ENCODE results near the gene PRTFDC1.

The PRTFDC1 gene

DNA sequence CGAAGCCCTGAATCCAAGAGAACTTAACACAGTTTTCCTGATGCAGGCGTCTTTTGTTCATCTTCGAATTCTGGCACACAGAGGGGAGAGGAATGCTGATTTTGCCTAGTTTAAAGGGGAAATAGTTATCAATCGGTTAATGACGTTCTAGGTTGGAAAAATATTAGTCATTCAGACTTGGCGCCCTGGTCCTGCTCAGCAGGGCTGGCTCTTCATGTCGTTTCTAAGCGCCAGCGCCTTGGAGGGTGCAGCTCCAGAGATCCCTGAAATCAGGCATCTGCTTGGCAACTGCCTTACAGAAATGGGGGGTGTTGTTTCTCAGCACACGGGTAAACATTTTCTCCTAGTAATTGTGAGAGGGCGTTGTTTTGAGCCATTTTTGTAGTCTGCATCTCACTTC, 1.3 kb upstream of the PRTFDC1 start:
- peaks cover 5 to 22% (median 11%) of the 10 kb centered on the region in 10 experiments; a peak in 14 of 20 replicates for H3K4me1 ChIP-seq
- H4K20me1 ChIP-seq = no peaks in the 10 kb centered on the region
- H3K9ac ChIP-seq = no peak overlapping the region
- H3K4me2 ChIP-seq = peak overlapping the region in 3 of 11 experiments; percentile 88 to 93 (median 91); a peak in 6 of 22 replicates
- H3K27me3 ChIP-seq = peaks cover 0 to 8% (median 0%) of the 10 kb centered on the region in 11 experiments; a peak in 5 of 22 replicates
- H3K36me3 ChIP-seq = no peaks in the 10 kb centered on the region
- no peak overlapping the region for H3K27ac ChIP-seq
- no peak for TF ChIP-seq Cebpa-rat (IDR thresholded peaks at IDR 0.05)
- H3K4me3 ChIP-seq = no peak overlapping the region
- H3K9me3 ChIP-seq (replicated peaks in 1 of 11) = no peaks in the 10 kb centered on the region

DNA sequence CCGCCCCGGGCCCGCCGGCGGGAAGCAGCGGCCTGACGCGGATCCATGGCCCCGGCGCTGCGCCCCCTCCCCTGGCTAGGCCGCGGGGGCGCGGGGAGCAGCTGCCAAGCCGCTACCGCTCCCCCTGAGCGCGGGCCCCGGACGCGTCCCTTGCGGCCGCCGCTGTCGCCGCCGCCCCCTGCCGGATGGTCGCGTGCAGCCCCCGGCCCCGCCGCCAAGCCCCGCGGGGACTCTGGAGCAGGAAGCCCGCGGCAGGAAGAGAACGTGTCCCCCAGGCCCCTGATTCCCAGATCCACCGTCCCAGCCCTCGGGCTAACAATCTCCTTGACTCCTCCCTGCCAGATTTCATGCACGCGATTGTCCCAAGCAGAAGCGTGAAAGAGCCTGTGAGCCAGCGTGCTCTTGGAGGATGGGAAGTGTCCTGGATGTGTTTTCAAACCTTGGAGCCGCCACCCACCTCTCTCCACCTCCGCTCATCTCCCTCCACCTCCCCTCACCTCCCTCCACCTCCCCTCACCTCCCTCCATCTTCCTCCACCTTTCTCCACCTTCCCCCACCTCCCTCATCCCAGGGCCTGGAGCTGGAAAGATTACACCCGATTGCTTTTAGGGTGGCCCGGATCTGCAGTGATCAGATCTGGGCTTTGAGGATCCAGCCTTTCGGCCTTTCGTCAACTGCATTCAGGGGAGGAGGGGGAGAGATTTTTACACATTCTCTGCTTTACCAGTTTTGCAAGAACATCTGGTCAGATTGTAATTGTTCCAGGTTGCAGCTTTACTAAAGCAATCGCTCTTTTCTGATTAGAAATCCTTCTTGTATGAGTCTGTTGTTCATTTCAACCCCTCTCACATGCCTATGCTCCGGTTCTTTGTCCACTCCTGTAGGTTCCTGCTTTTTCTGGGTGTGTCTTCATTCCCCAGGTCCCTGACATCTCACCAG, 570 bp upstream of the PRTFDC1 start:
- H3K9ac ChIP-seq = peak overlapping the region; percentile 76 to 86 (median 83)
- no peaks in the 10 kb centered on the region for H3K9me3 ChIP-seq (replicated peaks in 1 of 11)
- peak overlapping the region; percentile 73 to 87 (median 77) for H3K27ac ChIP-seq
- H3K4me2 ChIP-seq = peak overlapping the region; percentile 81 to 94 (median 90)
- no peaks in the 10 kb centered on the region for H3K36me3 ChIP-seq
- H4K20me1 ChIP-seq = no peaks in the 10 kb centered on the region
- H3K4me1 ChIP-seq = peaks cover 5 to 22% (median 11%) of the 10 kb centered on the region in 10 experiments; a peak in 14 of 20 replicates
- peaks cover 0 to 8% (median 0%) of the 10 kb centered on the region in 11 experiments; a peak in 5 of 22 replicates for H3K27me3 ChIP-seq
- no peak for TF ChIP-seq Cebpa-rat (IDR thresholded peaks at IDR 0.05)
- H3K4me3 ChIP-seq = peak overlapping the region; percentile 58 to 77 (median 65)

DNA sequence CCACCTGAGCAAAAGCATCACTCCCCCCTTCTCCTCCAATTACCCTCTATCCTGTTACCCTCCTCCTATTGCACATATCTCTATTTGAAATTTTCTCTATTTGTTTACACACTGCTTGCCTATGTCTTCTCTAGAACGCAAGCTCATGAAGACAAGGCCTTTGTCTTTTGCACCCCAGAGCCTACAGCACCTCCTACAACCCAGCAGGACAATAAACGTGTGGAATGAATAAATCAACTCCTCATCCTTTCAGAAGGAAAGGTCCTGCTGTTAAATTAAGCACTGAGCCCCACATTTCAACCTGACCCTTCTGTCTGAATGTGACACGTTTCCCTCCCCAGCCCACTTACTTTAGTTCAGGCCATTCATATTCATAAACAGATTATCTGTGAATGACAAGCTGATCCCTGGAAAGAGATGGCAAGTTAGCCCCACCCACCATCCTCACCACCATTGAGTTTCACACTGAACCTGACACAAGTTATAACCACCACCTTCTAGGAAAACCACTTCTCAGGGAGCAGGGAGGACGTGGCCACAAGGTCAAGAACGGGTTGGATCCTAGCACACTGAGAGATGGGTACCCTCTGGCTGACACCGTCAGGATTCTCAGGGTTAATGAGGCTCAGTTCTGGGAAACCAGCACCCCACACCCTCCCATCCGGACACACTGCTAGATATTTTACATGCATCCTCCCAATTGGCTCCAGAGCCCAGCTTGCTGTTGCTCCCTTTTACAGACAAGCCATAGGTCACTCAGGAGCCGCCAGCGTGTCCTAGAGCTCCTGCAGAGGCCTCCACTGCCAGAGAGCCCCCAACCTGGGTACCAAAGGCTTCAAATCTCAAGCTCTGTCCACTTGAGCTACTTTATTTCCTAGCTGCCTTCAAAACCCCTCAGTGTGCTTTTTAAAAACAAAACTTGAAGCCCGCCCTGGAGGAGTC, 934 bp downstream of the PRTFDC1 start:
- Histone ChIP-seq H3K27me3 (peaks cover 0 to 8% (median 0%) of the 10 kb centered on the region in 11 experiments; a peak in 5 of 22 replicates), H4K20me1 (no peaks in the 10 kb centered on the region), H3K4me2 (peak overlapping the region; percentile 81 to 94 (median 90)), H3K9me3 (replicated peaks in 1 of 11) (no peaks in the 10 kb centered on the region), H3K27ac (peak overlapping the region; percentile 73 to 87 (median 77)), H3K36me3 (no peaks in the 10 kb centered on the region), H3K4me3 (peak overlapping the region; percentile 58 to 77 (median 65)), H3K4me1 (peaks cover 6 to 22% (median 15%) of the 10 kb centered on the region in 10 experiments; a peak in 16 of 20 replicates), H3K9ac (peak overlapping the region; percentile 76 to 86 (median 83))
- TF ChIP-seq Cebpa-rat (IDR thresholded peaks at IDR 0.05) = no peak

- Histone ChIP-seq H3K4me1 (peaks cover 6 to 22% (median 15%) of the 10 kb centered on the region in 10 experiments; a peak in 16 of 20 replicates), H3K9ac (no peak overlapping the region), H3K9me3 (replicated peaks in 1 of 11) (no peaks in the 10 kb centered on the region), H4K20me1 (no peaks in the 10 kb centered on the region), H3K4me2 (0 out of 22 replicates have a peak overlapping the region, but pooled peaks of 1 of the 11 experiments have one; percentile 88), H3K27me3 (peaks cover 0 to 8% (median 0%) of the 10 kb centered on the region in 11 experiments; a peak in 5 of 22 replicates), H3K27ac (no peak overlapping the region), H3K4me3 (no peak overlapping the region), H3K36me3 (no peaks in the 10 kb centered on the region)
- TF ChIP-seq Cebpa-rat (IDR thresholded peaks at IDR 0.05) = no peak
Observed at GRCh38 chr10:24950439-24950838, 2.0 kb downstream of the PRTFDC1 start.

DNA sequence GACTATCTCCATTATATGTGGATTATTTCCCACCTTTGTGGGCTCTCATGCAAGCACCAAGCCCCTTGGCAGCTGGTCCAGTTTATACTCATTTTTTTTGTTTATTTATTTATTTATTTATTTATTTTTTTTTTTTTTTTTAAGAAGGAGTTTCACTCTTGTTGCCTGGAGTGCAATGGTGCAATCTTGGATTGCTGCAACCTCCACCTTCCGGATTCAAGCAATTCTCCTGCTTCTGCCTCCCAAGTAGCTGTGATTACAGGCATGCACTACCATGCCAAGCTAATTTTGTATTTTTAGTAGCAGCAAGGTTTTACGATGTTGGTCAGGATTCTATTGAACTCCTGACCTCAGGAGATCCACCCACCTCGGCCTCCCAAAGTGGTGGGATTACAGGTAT, 2.8 kb downstream of the PRTFDC1 start:
- H3K4me2 ChIP-seq = no peak overlapping the region
- H3K9me3 ChIP-seq (replicated peaks in 1 of 11) = no peaks in the 10 kb centered on the region
- no peak overlapping the region for H3K9ac ChIP-seq
- H3K4me3 ChIP-seq = no peak overlapping the region
- H3K36me3 ChIP-seq = no peaks in the 10 kb centered on the region
- H3K4me1 ChIP-seq = peaks cover 6 to 22% (median 16%) of the 10 kb centered on the region in 10 experiments; a peak in 16 of 20 replicates
- no peaks in the 10 kb centered on the region for H4K20me1 ChIP-seq
- H3K27ac ChIP-seq = no peak overlapping the region
- peaks cover 0 to 8% (median 0%) of the 10 kb centered on the region in 11 experiments; a peak in 5 of 22 replicates for H3K27me3 ChIP-seq
- no peak for TF ChIP-seq Cebpa-rat (IDR thresholded peaks at IDR 0.05)

GRCh38 chr10:24947304-24948097, 4.9 kb downstream of the PRTFDC1 start:
- Histone ChIP-seq H3K27me3 (peaks cover 0 to 8% (median 0%) of the 10 kb centered on the region in 11 experiments; a peak in 5 of 22 replicates), H4K20me1 (no peaks in the 10 kb centered on the region), H3K9me3 (replicated peaks in 1 of 11) (no peaks in the 10 kb centered on the region), H3K9ac (no peak overlapping the region), H3K27ac (no peak overlapping the region), H3K4me2 (peak overlapping the region in 2 of 11 experiments; percentile 6 to 32; a peak in 1 of 22 replicates), H3K4me3 (no peak overlapping the region), H3K36me3 (no peaks in the 10 kb centered on the region), H3K4me1 (peaks cover 6 to 17% (median 12%) of the 10 kb centered on the region in 10 experiments; a peak in 13 of 20 replicates)
- no peak for TF ChIP-seq Cebpa-rat (IDR thresholded peaks at IDR 0.05)

GRCh38 chr10:24944512-24945255, 7.7 kb downstream of the PRTFDC1 start:
- H3K36me3 ChIP-seq = no peaks in the 10 kb centered on the region
- no peaks in the 10 kb centered on the region for H3K9me3 ChIP-seq (replicated peaks in 1 of 11)
- no peak overlapping the region for H3K9ac ChIP-seq
- peak overlapping the region in 3 of 11 experiments; percentile 3 to 27 (median 18); a peak in 1 of 22 replicates for H3K4me2 ChIP-seq
- H3K4me1 ChIP-seq = peaks cover 0 to 14% (median 0%) of the 10 kb centered on the region in 10 experiments; a peak in 5 of 20 replicates
- no peak overlapping the region for H3K4me3 ChIP-seq
- no peaks in the 10 kb centered on the region for H3K27me3 ChIP-seq
- no peak for TF ChIP-seq Cebpa-rat (IDR thresholded peaks at IDR 0.05)
- H4K20me1 ChIP-seq = no peaks in the 10 kb centered on the region
- H3K27ac ChIP-seq = no peak overlapping the region

Data from BLaER1 treated with 17β-estradiol and CSF1 and Interleukin-3, amounts not matched to agents 10 nM and 100 nM (cell line).